ENCODE results near the gene PCDH9.

PCDH9 gene

GRCh38 chr13:66301006-66301405, 929.1 kb downstream of the PCDH9 start:
- no peak for TF ChIP-seq POLR2AphosphoS5 (IDR thresholded peaks at IDR 0.05; ENCODE audit: low read depth, low read length)
- TF ChIP-seq TAF1 (IDR thresholded peaks at IDR 0.05; ENCODE audit: borderline replicate concordance, insufficient read depth, low read length), result no peak

- TF ChIP-seq FOXP2 (optimal IDR thresholded peaks at IDR 0.05; ENCODE audit: borderline replicate concordance, extremely low read depth, extremely low read length, insufficient read depth), result no peak
- TF ChIP-seq TAF1 (IDR thresholded peaks at IDR 0.05; ENCODE audit: borderline replicate concordance, insufficient read depth, low read length), result no peak
- TF ChIP-seq POLR2AphosphoS5 (IDR thresholded peaks at IDR 0.05; ENCODE audit: low read depth, low read length), result no peak
- TF ChIP-seq REST (IDR thresholded peaks at IDR 0.05; ENCODE audit: insufficient read depth in 1 of 2, low read depth in 2 of 2, low read length in 2 of 2), result no peak
- TF ChIP-seq SIN3A (IDR thresholded peaks at IDR 0.05; ENCODE audit: borderline replicate concordance, insufficient read depth, low read length), result no peak
Measured at GRCh38 chr13:66296875-66297274, 933.3 kb downstream of the PCDH9 start.

- TF ChIP-seq SIN3A (IDR thresholded peaks at IDR 0.05; ENCODE audit: borderline replicate concordance, insufficient read depth, low read length) (no peak), TAF1 (IDR thresholded peaks at IDR 0.05; ENCODE audit: borderline replicate concordance, insufficient read depth, low read length) (no peak)
Measured at GRCh38 chr13:66296328-66296727, 933.8 kb downstream of the PCDH9 start.

- no peak for TF ChIP-seq SIN3A (IDR thresholded peaks at IDR 0.05; ENCODE audit: borderline replicate concordance, insufficient read depth, low read length)
- TF ChIP-seq POLR2AphosphoS5 (IDR thresholded peaks at IDR 0.05; ENCODE audit: low read depth, low read length), result no peak
- TF ChIP-seq REST (IDR thresholded peaks at IDR 0.05; ENCODE audit: insufficient read depth in 1 of 2, low read depth in 2 of 2, low read length in 2 of 2), result no peak
- TF ChIP-seq TAF1 (IDR thresholded peaks at IDR 0.05; ENCODE audit: borderline replicate concordance, insufficient read depth, low read length), result no peak
- TF ChIP-seq FOXP2 (optimal IDR thresholded peaks at IDR 0.05; ENCODE audit: borderline replicate concordance, extremely low read depth, extremely low read length, insufficient read depth), result no peak
Measured at GRCh38 chr13:66275416-66275815, 954.7 kb downstream of the PCDH9 start.

GRCh38 chr13:66273011-66273410, 957.1 kb downstream of the PCDH9 start:
- TF ChIP-seq TAF1 (IDR thresholded peaks at IDR 0.05; ENCODE audit: borderline replicate concordance, insufficient read depth, low read length) (no peak), SIN3A (IDR thresholded peaks at IDR 0.05; ENCODE audit: borderline replicate concordance, insufficient read depth, low read length) (no peak), REST (IDR thresholded peaks at IDR 0.05; ENCODE audit: insufficient read depth in 1 of 2, low read depth in 2 of 2, low read length in 2 of 2) (no peak), POLR2AphosphoS5 (IDR thresholded peaks at IDR 0.05; ENCODE audit: low read depth, low read length) (no peak), FOXP2 (optimal IDR thresholded peaks at IDR 0.05; ENCODE audit: borderline replicate concordance, extremely low read depth, extremely low read length, insufficient read depth) (no peak)

- no peak for TF ChIP-seq TAF1 (IDR thresholded peaks at IDR 0.05; ENCODE audit: borderline replicate concordance, insufficient read depth, low read length)
- TF ChIP-seq REST (IDR thresholded peaks at IDR 0.05; ENCODE audit: insufficient read depth in 1 of 2, low read depth in 2 of 2, low read length in 2 of 2), result no peak
- no peak for TF ChIP-seq POLR2AphosphoS5 (IDR thresholded peaks at IDR 0.05; ENCODE audit: low read depth, low read length)
- no peak for TF ChIP-seq FOXP2 (optimal IDR thresholded peaks at IDR 0.05; ENCODE audit: borderline replicate concordance, extremely low read depth, extremely low read length, insufficient read depth)
- TF ChIP-seq SIN3A (IDR thresholded peaks at IDR 0.05; ENCODE audit: borderline replicate concordance, insufficient read depth, low read length), result no peak
Measured at GRCh38 chr13:66266761-66267160, 963.4 kb downstream of the PCDH9 start.
